Breast epithelium (tissue), 4 donors: ENCODE data around the gene ANTXR2. TPM values are rescaled to one million over a fixed set of nuclear protein-coding genes. Genes with fewer than 3 reads are reported as not detected.
A peak's percentile ranks its signal among the peaks of the same experiment; 100 is the strongest.

ENCODE experiments used
- DNase-seq, 2 donors: peaks; one replicate each; pipeline ENCODE4 v3.0.0-alpha.2; 2019; ENCODE audit warnings: low spot score in 2 of 2
- H3K27ac ChIP-seq, 2 donors: fragments of 200-600 bp; sonication (generic) in 1 of 2; one replicate each; pipeline ENCODE4 v1.5.1; 2016 to 2019; ENCODE audit warnings: mild to moderate bottlenecking in 1 of 2
- H3K27me3 ChIP-seq, 2 donors: fragments of 200-600 bp; sonication (generic) in 1 of 2; one replicate each; pipeline versions ENCODE4 v1.5.1 to v1.6.0; 2017 to 2019; ENCODE audit warnings: control low read depth in 1 of 2, mild to moderate bottlenecking in 1 of 2
- H3K36me3 ChIP-seq: fragments of 200-600 bp; one replicate; pipeline ENCODE4 v1.5.1; 2019
- H3K4me1 ChIP-seq, 2 donors: fragments of 200-600 bp; sonication (generic); one replicate each; pipeline ENCODE4 v1.5.1; 2016 to 2019; ENCODE audit warnings: control low read depth in 1 of 2
- H3K4me3 ChIP-seq, 3 donors: fragments of 200-600 bp; sonication (generic); 1 replicate in 2 of 3; 2 replicates in 1 of 3; pipeline ENCODE4 v1.5.1; 2016 to 2019; ENCODE audit warnings: mild to moderate bottlenecking in 3 of 3, moderate library complexity in 2 of 3
- H3K9me3 ChIP-seq, 2 donors: fragments of 200-600 bp; sonication (generic) in 1 of 2; one replicate each; pipeline ENCODE4 v1.5.1; 2016 to 2019; ENCODE audit warnings: control low read depth in 1 of 2
- CTCF ChIP-seq, 3 donors: fragments of 450-650 bp; IDR thresholded peaks; one replicate each; pipeline ENCODE4 v1.5.1; 2016 to 2017; ENCODE audit warnings: antibody characterized with exemption in 3 of 3, mild to moderate bottlenecking in 3 of 3, moderate library complexity in 3 of 3
- POLR2A ChIP-seq: fragments of 450-650 bp; IDR thresholded peaks from one replicate; pipeline ENCODE4 v1.6.1; 2016; ENCODE audit warnings: antibody characterized with exemption, mild to moderate bottlenecking, moderate library complexity
- POLR2AphosphoS5 ChIP-seq, 3 donors: sonication (generic); formaldehyde crosslinking; IDR thresholded peaks; one replicate each; pipeline ENCODE4 v1.6.1; 2017; ENCODE audit warnings: antibody characterized with exemption in 3 of 3
- intact Hi-C: fragments of 100-400 bp; cut with DNase I; formaldehyde crosslinking; loops from one replicate; pipeline ENCODE4 v1.15.1; 2023; ENCODE audit warnings: low total_unique reads
- total RNA-seq, 3 donors: library from RNA; depleted of rRNA; stranded (reverse); fragments of >200 nt; gene quantifications; one replicate each; pipeline ENCODE4 v1.1.0, GENCODE V29; 2016

ANTXR2 gene
- total RNA-seq, 3 donors from 2014 or later: 55.1 to 229 (median 77.4) TPM

- TF ChIP-seq CTCF (IDR thresholded peaks at IDR 0.05) (no peak), POLR2A (no peak), POLR2AphosphoS5 (IDR thresholded peaks at IDR 0.05) (no peak)
- no peak overlapping the region for H3K4me3 ChIP-seq
- intact Hi-C loops: no loop called here
- peak overlapping the region; percentile 20 to 79 for H3K27ac ChIP-seq
- no peaks in the 10 kb centered on the region for H3K4me1 ChIP-seq
- no peaks in the 10 kb centered on the region for H3K9me3 ChIP-seq
- no peaks in the 10 kb centered on the region for H3K36me3 ChIP-seq
- no peak for DNase-seq
- no peaks in the 10 kb centered on the region for H3K27me3 ChIP-seq
Observed at GRCh38 chr4:80017125-80017854, 55.7 kb downstream of the ANTXR2 start.

- Histone ChIP-seq H3K4me1 (no peaks in the 10 kb centered on the region), H3K9me3 (no peaks in the 10 kb centered on the region), H3K27ac (peak overlapping the region; percentile 20 to 79), H3K36me3 (no peaks in the 10 kb centered on the region), H3K27me3 (no peaks in the 10 kb centered on the region), H3K4me3 (no peak overlapping the region)
- intact Hi-C loops: no loop called here
- no peak for DNase-seq
- no peak for TF ChIP-seq CTCF (IDR thresholded peaks at IDR 0.05)
- no peak for TF ChIP-seq POLR2AphosphoS5 (IDR thresholded peaks at IDR 0.05)
- no peak for TF ChIP-seq POLR2A
Observed at GRCh38 chr4:80016506-80016905, 56.5 kb downstream of the ANTXR2 start.

GRCh38 chr4:80015407-80016189 is 57.4 kb downstream of the ANTXR2 start:
- no peaks in the 10 kb centered on the region for H3K27me3 ChIP-seq
- no peak overlapping the region for H3K4me3 ChIP-seq
- peak overlapping the region; percentile 20 to 57 for H3K27ac ChIP-seq
- intact Hi-C loops: no loop called here
- no peak for DNase-seq
- no peaks in the 10 kb centered on the region for H3K4me1 ChIP-seq
- H3K9me3 ChIP-seq: no peaks in the 10 kb centered on the region
- TF ChIP-seq POLR2A (no peak), CTCF (IDR thresholded peaks at IDR 0.05) (no peak), POLR2AphosphoS5 (IDR thresholded peaks at IDR 0.05) (no peak)
- H3K36me3 ChIP-seq: no peaks in the 10 kb centered on the region

GRCh38 chr4:80014531-80014930 is 58.5 kb downstream of the ANTXR2 start:
- TF ChIP-seq CTCF (IDR thresholded peaks at IDR 0.05) (no peak), POLR2AphosphoS5 (IDR thresholded peaks at IDR 0.05) (no peak), POLR2A (no peak)
- Histone ChIP-seq H3K36me3 (no peaks in the 10 kb centered on the region), H3K4me3 (no peak overlapping the region), H3K27me3 (no peaks in the 10 kb centered on the region), H3K27ac (peak overlapping the region in 1 of 2 donors; percentile 57), H3K4me1 (no peaks in the 10 kb centered on the region), H3K9me3 (no peaks in the 10 kb centered on the region)
- intact Hi-C loops: no loop called here
- no peak for DNase-seq

GRCh38 chr4:80012291-80012690 is 60.7 kb downstream of the ANTXR2 start:
- Histone ChIP-seq H3K27ac (peak overlapping the region in 1 of 2 donors; percentile 15), H3K27me3 (no peaks in the 10 kb centered on the region), H3K4me1 (no peaks in the 10 kb centered on the region), H3K9me3 (no peaks in the 10 kb centered on the region), H3K4me3 (no peak overlapping the region), H3K36me3 (no peaks in the 10 kb centered on the region)
- no peak for DNase-seq
- intact Hi-C loops: no loop called here
- no peak for TF ChIP-seq POLR2A
